Suprapubic skin (tissue), 4 donors: ENCODE measurements around the gene RIMBP2.

ENCODE experiments used
- CTCF ChIP-seq, 2 donors: fragments of 200-600 bp in 1 of 2; fragments of 450-650 bp in 1 of 2; sonication (generic) in 1 of 2; IDR thresholded peaks; one replicate each; pipeline ENCODE4 v1.5.1; 2016 to 2019; ENCODE audit warnings: antibody characterized with exemption in 2 of 2, mild to moderate bottlenecking in 1 of 2, moderate library complexity in 1 of 2
- EP300 ChIP-seq: sonication (generic); formaldehyde crosslinking; IDR thresholded peaks from one replicate; pipeline ENCODE4 v1.6.1; 2017; ENCODE audit warnings: antibody characterized with exemption
- POLR2A ChIP-seq, 2 donors: fragments of 450-650 bp; IDR thresholded peaks; one replicate each; pipeline ENCODE4 v1.6.1; 2017; ENCODE audit warnings: antibody characterized with exemption in 2 of 2, mild to moderate bottlenecking in 2 of 2, moderate library complexity in 2 of 2
- POLR2AphosphoS5 ChIP-seq, 3 donors: sonication (generic); formaldehyde crosslinking; IDR thresholded peaks; one replicate each; pipeline ENCODE4 v1.6.1; 2017; ENCODE audit warnings: antibody characterized with exemption in 3 of 3

GRCh38 chr12:130522244-130522834 is 193.8 kb downstream of the RIMBP2 start:
- no peak for TF ChIP-seq POLR2A (IDR thresholded peaks at IDR 0.05)
- no peak for TF ChIP-seq CTCF (IDR thresholded peaks at IDR 0.05)
- no peak for TF ChIP-seq POLR2AphosphoS5 (IDR thresholded peaks at IDR 0.05)
- no peak for TF ChIP-seq EP300
